Body of pancreas (tissue), 4 donors: ENCODE results near the gene ANXA9. TPM values are rescaled to one million over a fixed set of nuclear protein-coding genes. Genes with fewer than 3 reads are reported as not detected.

Experiments used
- ATAC-seq: fragments of 150-250 bp; one replicate; pipeline ENCODE4 v1.9.1; 2016
- DNase-seq, 4 donors: peaks; one replicate each; pipeline ENCODE4 v3.0.0-alpha.2; 2019
- H3K27ac ChIP-seq, 4 donors: fragments of 200-600 bp; sonication (generic); 1 replicate in 3 of 4; 2 replicates in 1 of 4; pipeline versions ENCODE4 v1.5.1 to v1.6.1; 2016 to 2019; ENCODE audit warnings: mild to moderate bottlenecking in 1 of 4, mixed read lengths in 1 of 4, moderate library complexity in 1 of 4
- H3K27me3 ChIP-seq, 2 donors: fragments of 200-600 bp; sonication (generic); one replicate each; pipeline ENCODE4 v1.6.0; 2016; ENCODE audit warnings: mild to moderate bottlenecking in 1 of 2
- H3K36me3 ChIP-seq, 2 donors: fragments of 200-600 bp; sonication (generic); replicated peaks in 1 of 2; 2 replicates each; pipeline ENCODE4 v1.5.1; 2016; ENCODE audit warnings: low read depth in 2 of 2; ENCODE audit not compliant: insufficient read depth in 1 of 2
- H3K4me1 ChIP-seq: fragments of 200-600 bp; sonication (generic); one replicate; pipeline ENCODE4 v1.6.0; 2016
- H3K4me3 ChIP-seq, 2 donors: fragments of 200-600 bp; sonication (generic); 1 replicate in 1 of 2; 2 replicates in 1 of 2; pipeline ENCODE4 v1.5.1; 2016 to 2019
- H3K9me3 ChIP-seq, 3 donors: fragments of 200-600 bp; sonication (generic); 1 replicate in 2 of 3; 2 replicates in 1 of 3; pipeline ENCODE4 v1.5.1; 2016
- POLR2A ChIP-seq, 3 donors: fragments of 450-650 bp; IDR thresholded peaks; one replicate each; pipeline ENCODE4 v1.6.1; 2016; ENCODE audit warnings: antibody characterized with exemption in 3 of 3, mild to moderate bottlenecking in 2 of 3
- WGBS, 2 donors: methylation state at CpG; one replicate each; pipeline ENCODE4 v1.1.5; 2017; 5-methylcytosine and 5-hydroxymethylcytosine counted together
- intact Hi-C: fragments of 100-400 bp; cut with DNase I; formaldehyde crosslinking; loops from one replicate; pipeline ENCODE4 v1.15.1; 2023
- total RNA-seq, 2 donors: library from RNA; depleted of rRNA; stranded (reverse); fragments of >200 nt; gene quantifications; one replicate each; pipeline ENCODE4 v1.1.0, GENCODE V29; 2016
- TF ChIP-seq, protein P1 (sequence below), 7 experiments: fragments of 450-650 bp in 4 of 7; fragments of 200-600 bp in 3 of 7; sonication (generic) in 3 of 7; IDR thresholded peaks; one replicate each; pipeline ENCODE4 v1.5.1; 2016 to 2019; ENCODE audit warnings: antibody characterized with exemption in 7 of 7

ANXA9 gene, protein sequence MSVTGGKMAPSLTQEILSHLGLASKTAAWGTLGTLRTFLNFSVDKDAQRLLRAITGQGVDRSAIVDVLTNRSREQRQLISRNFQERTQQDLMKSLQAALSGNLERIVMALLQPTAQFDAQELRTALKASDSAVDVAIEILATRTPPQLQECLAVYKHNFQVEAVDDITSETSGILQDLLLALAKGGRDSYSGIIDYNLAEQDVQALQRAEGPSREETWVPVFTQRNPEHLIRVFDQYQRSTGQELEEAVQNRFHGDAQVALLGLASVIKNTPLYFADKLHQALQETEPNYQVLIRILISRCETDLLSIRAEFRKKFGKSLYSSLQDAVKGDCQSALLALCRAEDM
- total RNA-seq, result 10 to 100 TPM; 17.4 to 33.3 TPM

DNA sequence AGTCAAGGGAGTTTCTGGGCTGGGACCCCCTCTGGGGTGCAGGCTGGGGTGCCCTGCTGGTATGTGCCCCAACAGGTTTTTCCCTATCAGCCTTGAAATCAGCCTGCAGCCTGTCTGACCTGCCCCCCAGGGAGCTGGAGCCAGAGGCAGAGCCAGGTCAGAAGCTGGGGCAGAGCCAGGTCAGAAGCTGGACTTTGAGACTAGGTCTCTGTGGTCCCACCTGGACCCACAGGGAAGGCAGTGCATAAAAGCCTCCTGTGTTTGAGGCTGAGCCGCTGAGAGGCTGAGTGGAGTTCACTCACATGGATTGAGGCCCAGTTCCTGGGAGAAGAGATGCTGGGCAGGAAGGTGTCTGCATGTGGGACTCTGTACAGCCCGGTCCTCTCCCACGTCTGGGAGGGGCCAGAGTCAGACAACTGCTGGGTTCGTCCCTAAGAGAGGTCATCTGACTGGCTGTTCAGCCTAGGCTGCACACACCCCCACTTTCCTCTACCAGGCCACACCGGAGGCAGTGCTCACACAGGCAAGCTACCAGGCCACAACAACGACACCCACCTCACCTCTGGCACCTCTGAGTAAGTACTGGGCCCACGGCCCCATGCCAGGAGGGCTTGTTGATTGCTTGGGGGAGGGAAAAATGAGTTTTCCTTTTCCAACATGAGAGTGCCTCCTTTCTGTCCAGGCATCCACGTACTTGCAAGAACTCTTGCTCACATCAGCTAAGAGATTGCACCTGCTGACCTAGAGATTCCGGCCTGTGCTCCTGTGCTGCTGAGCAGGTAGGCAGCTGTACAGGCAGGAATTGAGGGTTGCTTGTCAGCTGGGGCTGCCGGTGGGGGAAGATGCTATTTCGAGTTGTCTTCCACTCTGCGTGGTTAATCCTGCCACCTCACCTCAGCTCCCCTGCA is at the start of gene ANXA9:
ANXA9 (plus strand) TSS at position 488 of the 908 bp plus-strand sequence. CDS start 814 bp downstream, outside the sequence.
- WGBS, 2 donors, result 0 to 49% methylated on average over 1 to 12 of the region's 12 CpGs
- Histone ChIP-seq H3K27me3 (no peaks in the 10 kb centered on the region), H3K4me3 (no peak within 1 kb of the TSS), H3K4me1 (peaks cover 58% of the 10 kb centered on the region), H3K36me3 (no peaks in the 10 kb centered on the region), H3K9me3 (no peaks in the 10 kb centered on the region), H3K27ac (peak within 1 kb of the TSS; percentile 72 to 82 (median 82))
- TF ChIP-seq, protein P1, sequence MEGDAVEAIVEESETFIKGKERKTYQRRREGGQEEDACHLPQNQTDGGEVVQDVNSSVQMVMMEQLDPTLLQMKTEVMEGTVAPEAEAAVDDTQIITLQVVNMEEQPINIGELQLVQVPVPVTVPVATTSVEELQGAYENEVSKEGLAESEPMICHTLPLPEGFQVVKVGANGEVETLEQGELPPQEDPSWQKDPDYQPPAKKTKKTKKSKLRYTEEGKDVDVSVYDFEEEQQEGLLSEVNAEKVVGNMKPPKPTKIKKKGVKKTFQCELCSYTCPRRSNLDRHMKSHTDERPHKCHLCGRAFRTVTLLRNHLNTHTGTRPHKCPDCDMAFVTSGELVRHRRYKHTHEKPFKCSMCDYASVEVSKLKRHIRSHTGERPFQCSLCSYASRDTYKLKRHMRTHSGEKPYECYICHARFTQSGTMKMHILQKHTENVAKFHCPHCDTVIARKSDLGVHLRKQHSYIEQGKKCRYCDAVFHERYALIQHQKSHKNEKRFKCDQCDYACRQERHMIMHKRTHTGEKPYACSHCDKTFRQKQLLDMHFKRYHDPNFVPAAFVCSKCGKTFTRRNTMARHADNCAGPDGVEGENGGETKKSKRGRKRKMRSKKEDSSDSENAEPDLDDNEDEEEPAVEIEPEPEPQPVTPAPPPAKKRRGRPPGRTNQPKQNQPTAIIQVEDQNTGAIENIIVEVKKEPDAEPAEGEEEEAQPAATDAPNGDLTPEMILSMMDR (IDR thresholded peaks at IDR 0.05), result no peak
- peak in 2 of 3 donors; percentile 57 to 60 for TF ChIP-seq POLR2A (IDR thresholded peaks at IDR 0.05)
- peak; percentile 73 to 87 (median 84) for DNase-seq
- intact Hi-C loops, result no loop called here
- peak; percentile 75 for ATAC-seq

DNA sequence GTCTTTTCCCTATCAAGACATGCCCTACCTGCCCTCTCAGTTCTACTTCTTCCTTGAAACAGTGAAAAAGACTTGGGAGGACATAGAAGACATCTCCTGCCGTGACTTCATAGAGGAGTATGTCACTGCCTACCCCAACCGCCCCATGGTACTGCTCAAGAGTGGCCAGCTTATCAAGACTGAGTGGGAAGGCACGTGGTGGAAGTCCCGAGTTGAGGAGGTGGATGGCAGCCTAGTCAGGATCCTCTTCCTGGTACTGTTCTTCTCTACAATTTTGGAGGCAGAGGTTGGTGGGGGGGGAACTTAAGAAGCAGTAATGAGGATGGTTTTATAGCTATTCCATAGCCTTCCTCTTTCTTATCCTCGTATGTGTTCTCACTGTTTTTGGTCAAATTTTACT is 37.2 kb upstream of the ANXA9 start:
- Histone ChIP-seq H3K4me3 (no peak overlapping the region), H3K27ac (no peak overlapping the region), H3K36me3 (peaks cover 6 to 53% of the 10 kb centered on the region in 2 donors), H3K4me1 (no peaks in the 10 kb centered on the region), H3K27me3 (no peaks in the 10 kb centered on the region), H3K9me3 (no peaks in the 10 kb centered on the region)
- 84 to 88% methylated on average over 5 of the region's 5 CpGs for WGBS, 2 donors
- TF ChIP-seq, protein P1 (IDR thresholded peaks at IDR 0.05), result no peak
- no peak for TF ChIP-seq POLR2A (IDR thresholded peaks at IDR 0.05)
- DNase-seq (no peak), ATAC-seq (no peak)
- intact Hi-C loops, result no loop called here

DNA sequence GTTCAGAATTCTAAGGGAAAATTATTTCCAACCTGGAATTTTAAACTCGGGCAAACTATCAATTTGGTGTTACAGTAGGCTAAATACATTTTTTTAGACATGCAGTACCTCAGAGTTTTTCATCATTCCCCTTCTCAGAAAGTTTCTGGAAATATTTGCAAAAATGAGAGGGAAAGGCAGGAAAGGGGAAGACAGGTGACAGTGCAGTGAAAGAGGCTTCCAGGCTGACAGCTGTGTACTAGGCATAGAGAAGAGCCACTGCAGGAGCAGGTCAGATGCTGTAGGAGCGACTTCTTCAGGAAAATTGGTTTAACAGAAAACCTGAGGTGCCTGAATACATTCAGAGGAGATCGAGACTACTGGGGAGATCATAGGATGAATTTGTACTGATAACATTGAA is 27.4 kb upstream of the ANXA9 start:
- H3K27ac ChIP-seq, result no peak overlapping the region
- peaks cover 0 to 23% of the 10 kb centered on the region in 2 donors for H3K36me3 ChIP-seq
- DNase-seq (peak in 1 of 4 donors; percentile 2), ATAC-seq (no peak)
- H3K4me3 ChIP-seq, result no peak overlapping the region
- no peaks in the 10 kb centered on the region for H3K9me3 ChIP-seq
- H3K27me3 ChIP-seq, result no peaks in the 10 kb centered on the region
- TF ChIP-seq POLR2A (IDR thresholded peaks at IDR 0.05), result no peak
- TF ChIP-seq, protein P1 (IDR thresholded peaks at IDR 0.05), result no peak
- intact Hi-C loops, result no loop called here
- H3K4me1 ChIP-seq, result no peaks in the 10 kb centered on the region
- 84 to 89% methylated on average over 3 of the region's 3 CpGs for WGBS, 2 donors

DNA sequence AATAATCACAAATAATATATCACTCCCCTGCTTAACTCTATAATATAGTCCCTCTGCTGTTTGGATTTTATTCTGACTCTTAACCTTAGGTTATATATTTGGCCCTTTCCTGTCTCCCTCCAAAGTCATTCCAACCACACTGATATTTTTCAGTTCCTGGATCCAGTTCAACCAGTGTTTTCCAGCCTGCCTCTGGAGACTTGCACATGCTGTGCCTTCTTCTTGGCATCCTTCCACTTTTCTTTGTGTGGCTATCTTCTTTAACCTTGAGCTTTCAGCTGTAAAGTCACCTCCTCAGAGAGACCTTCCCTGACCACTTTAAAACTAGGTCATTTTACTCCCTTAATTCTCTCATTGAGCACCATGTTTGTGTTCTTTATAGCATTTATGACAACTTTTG is 26.8 kb upstream of the ANXA9 start:
- H3K9me3 ChIP-seq, result no peaks in the 10 kb centered on the region
- no peaks in the 10 kb centered on the region for H3K27me3 ChIP-seq
- peaks cover 0 to 26% of the 10 kb centered on the region in 2 donors for H3K36me3 ChIP-seq
- no peak overlapping the region for H3K4me3 ChIP-seq
- TF ChIP-seq POLR2A (IDR thresholded peaks at IDR 0.05), result no peak
- no peaks in the 10 kb centered on the region for H3K4me1 ChIP-seq
- no peak for DNase-seq
- no peak overlapping the region for H3K27ac ChIP-seq
- intact Hi-C loops, result no loop called here
- ATAC-seq, result no peak

DNA sequence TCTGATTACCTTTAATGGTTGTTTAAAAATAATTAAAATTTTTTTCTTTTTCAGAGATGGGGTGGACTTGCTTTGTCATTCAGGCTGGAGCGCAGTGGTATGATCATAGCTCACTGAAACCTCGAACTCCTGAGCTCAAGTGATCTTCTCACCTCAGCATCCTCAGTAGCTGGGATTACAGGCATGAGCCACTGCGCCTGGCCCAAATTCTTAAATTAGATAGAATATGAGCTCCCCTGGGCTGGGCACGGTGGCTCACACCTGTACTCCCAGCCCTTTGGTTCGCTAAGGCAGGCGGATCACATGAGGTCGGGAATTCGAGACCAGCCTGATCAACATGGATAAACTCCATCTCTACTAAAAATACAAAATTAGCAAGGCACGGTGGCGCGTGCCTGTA is 24.4 kb upstream of the ANXA9 start:
- H3K9me3 ChIP-seq, result no peaks in the 10 kb centered on the region
- peaks cover 0 to 20% of the 10 kb centered on the region in 2 donors for H3K36me3 ChIP-seq
- H3K27me3 ChIP-seq, result no peaks in the 10 kb centered on the region
- TF ChIP-seq, protein P1 (IDR thresholded peaks at IDR 0.05), result no peak
- no peak for TF ChIP-seq POLR2A (IDR thresholded peaks at IDR 0.05)
- intact Hi-C loops, result no loop called here
- ATAC-seq (no peak), DNase-seq (no peak)
- H3K27ac ChIP-seq, result no peak overlapping the region
- H3K4me3 ChIP-seq, result no peak overlapping the region
- H3K4me1 ChIP-seq, result no peaks in the 10 kb centered on the region
- WGBS, 2 donors, result 93 to 95% methylated on average over 11 of the region's 11 CpGs
